IMR-90 (cell line): Measurements from ENCODE around the gene GLRX2.

Experiments used
- BHLHE40 ChIP-seq: fragments of 150-350 bp; IDR thresholded peaks from 2 replicates; pipeline ENCODE4 v1.6.1; 2016; ENCODE audit warnings: mild to moderate bottlenecking, low read depth, low read length
- CEBPB ChIP-seq: IDR thresholded peaks from 2 replicates; pipeline ENCODE4 v1.6.1; 2012; ENCODE audit warnings: low read depth, low read length, improper control_type of control experiment
- CHD1 ChIP-seq: IDR thresholded peaks from 2 replicates; pipeline ENCODE4 v1.6.1; 2012; ENCODE audit warnings: low read depth, low read length, improper control_type of control experiment
- MAFK ChIP-seq: IDR thresholded peaks from 2 replicates; pipeline ENCODE4 v1.6.1; 2012; ENCODE audit warnings: low read depth, low read length, improper control_type of control experiment
- POLR2A ChIP-seq: IDR thresholded peaks from 2 replicates; pipeline ENCODE4 v1.6.1; 2012; ENCODE audit warnings: mild to moderate bottlenecking, low read depth, low read length
- RFX5 ChIP-seq: IDR thresholded peaks from 2 replicates; pipeline ENCODE4 v1.8.0; 2012; ENCODE audit warnings: low read depth, mild to moderate bottlenecking, low read length, moderate library complexity
- SMC3 ChIP-seq: fragments of 150-350 bp; IDR thresholded peaks from 2 replicates; pipeline ENCODE4 v1.6.1; 2016; ENCODE audit warnings: low read depth, mild to moderate bottlenecking, antibody characterized with exemption, low read length, moderate library complexity
- TF ChIP-seq, protein P1 (sequence below): conservative IDR thresholded peaks from 2 replicates; pipeline ENCODE4 v1.5.1; 2012; ENCODE audit warnings: mild to moderate bottlenecking, low read depth, low read length, improper control_type of control experiment

GRCh38 chr1:193104907-193105820, at the start of gene GLRX2:
- TF ChIP-seq BHLHE40 (peak; percentile 46), POLR2A (peak; percentile 85), MAFK (no peak), CHD1 (no peak), RFX5 (no peak), SMC3 (peak; percentile 31; the same call in 1 of the 2 replicates), CEBPB (peak; percentile 90)
- TF ChIP-seq, protein P1, sequence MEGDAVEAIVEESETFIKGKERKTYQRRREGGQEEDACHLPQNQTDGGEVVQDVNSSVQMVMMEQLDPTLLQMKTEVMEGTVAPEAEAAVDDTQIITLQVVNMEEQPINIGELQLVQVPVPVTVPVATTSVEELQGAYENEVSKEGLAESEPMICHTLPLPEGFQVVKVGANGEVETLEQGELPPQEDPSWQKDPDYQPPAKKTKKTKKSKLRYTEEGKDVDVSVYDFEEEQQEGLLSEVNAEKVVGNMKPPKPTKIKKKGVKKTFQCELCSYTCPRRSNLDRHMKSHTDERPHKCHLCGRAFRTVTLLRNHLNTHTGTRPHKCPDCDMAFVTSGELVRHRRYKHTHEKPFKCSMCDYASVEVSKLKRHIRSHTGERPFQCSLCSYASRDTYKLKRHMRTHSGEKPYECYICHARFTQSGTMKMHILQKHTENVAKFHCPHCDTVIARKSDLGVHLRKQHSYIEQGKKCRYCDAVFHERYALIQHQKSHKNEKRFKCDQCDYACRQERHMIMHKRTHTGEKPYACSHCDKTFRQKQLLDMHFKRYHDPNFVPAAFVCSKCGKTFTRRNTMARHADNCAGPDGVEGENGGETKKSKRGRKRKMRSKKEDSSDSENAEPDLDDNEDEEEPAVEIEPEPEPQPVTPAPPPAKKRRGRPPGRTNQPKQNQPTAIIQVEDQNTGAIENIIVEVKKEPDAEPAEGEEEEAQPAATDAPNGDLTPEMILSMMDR: 0 out of 2 replicates have a peak, but pooled peaks have one; percentile 8
